Naive thymus-derived CD4-positive, alpha-beta T cell (primary cell): ENCODE data around the gene BMP7. TPM values are rescaled to one million over a fixed set of nuclear protein-coding genes. Genes with fewer than 3 reads are reported as not detected.

Experiments used
- ATAC-seq: fragments of 150-1000 bp; cut with Tn5 transposase; 2 replicates; pipeline ENCODE4 v1.10.0; 2021; ENCODE audit warnings: mild to moderate bottlenecking, moderate library complexity
- CTCF ChIA-PET: fragments of 350-600 bp; sonication (Branson Sonifier 250); formaldehyde crosslinking; loops from one replicate; lab custom pipeline; 2021; ENCODE audit warnings: antibody characterized with exemption; lab: Charles Lee
- POLR2A ChIA-PET: fragments of 350-600 bp; sonication (Branson Sonifier 250); formaldehyde crosslinking; loops from one replicate; lab custom pipeline; 2021; ENCODE audit warnings: antibody characterized with exemption, inconsistent platforms; lab: Charles Lee
- DNase-seq, 9 donors: peaks; one replicate each; pipeline versions ENCODE4 v3.0.0 to v3.0.0-alpha.2; 2020 to 2022; ENCODE audit warnings: mixed read lengths in 1 of 9
- H3K27ac ChIP-seq: one replicate; pipeline ENCODE4 v1.7.0; 2013; ENCODE audit warnings: mild to moderate bottlenecking, low read depth, low read length, moderate library complexity
- H3K27me3 ChIP-seq, 2 donors: one replicate each; pipeline ENCODE4 v1.7.0; 2013; ENCODE audit warnings: low read length in 2 of 2, mild to moderate bottlenecking in 2 of 2, moderate library complexity in 2 of 2; ENCODE audit not compliant: control insufficient read depth in 2 of 2, insufficient read depth in 2 of 2
- H3K36me3 ChIP-seq, 3 experiments: 1 replicate in 2 of 3; 2 replicates in 1 of 3; pipeline ENCODE4 v1.7.0; 2013; ENCODE audit warnings: low read length in 3 of 3, mild to moderate bottlenecking in 3 of 3, moderate library complexity in 1 of 3; ENCODE audit not compliant: insufficient read depth in 3 of 3, control insufficient read depth in 2 of 3
- H3K4me1 ChIP-seq, 2 donors: one replicate each; pipeline ENCODE4 v1.7.0; 2013; ENCODE audit warnings: low read length in 2 of 2, mild to moderate bottlenecking in 2 of 2, moderate library complexity in 1 of 2; ENCODE audit not compliant: control insufficient read depth in 2 of 2, insufficient read depth in 2 of 2
- H3K4me3 ChIP-seq: 2 replicates; pipeline ENCODE4 v1.7.0; 2013; ENCODE audit warnings: mild to moderate bottlenecking, low read length
- H3K9me3 ChIP-seq, 3 experiments: 1 replicate in 2 of 3; 2 replicates in 1 of 3; pipeline ENCODE4 v1.7.0; 2013; ENCODE audit warnings: low read length in 3 of 3; ENCODE audit not compliant: control insufficient read depth in 2 of 3
- H3K27ac Mint-ChIP-seq, 9 donors: one replicate each; pipeline ENCODE4 v1.8.0; 2020 to 2022; ENCODE audit warnings: mixed read lengths in 9 of 9, mild to moderate bottlenecking in 8 of 9, moderate library complexity in 5 of 9, inconsistent platforms in 2 of 9
- H3K27me3 Mint-ChIP-seq, 5 donors: one replicate each; pipeline ENCODE4 v1.8.0; 2021 to 2022; ENCODE audit warnings: mixed read lengths in 5 of 5, mild to moderate bottlenecking in 1 of 5
- H3K36me3 Mint-ChIP-seq, 5 donors: one replicate each; pipeline ENCODE4 v1.8.0; 2020 to 2022; ENCODE audit warnings: mixed read lengths in 5 of 5, mild to moderate bottlenecking in 3 of 5, inconsistent platforms in 1 of 5
- H3K4me1 Mint-ChIP-seq, 7 donors: one replicate each; pipeline ENCODE4 v1.8.0; 2020 to 2022; ENCODE audit warnings: mixed read lengths in 7 of 7, mild to moderate bottlenecking in 3 of 7, inconsistent platforms in 1 of 7
- H3K4me3 Mint-ChIP-seq, 10 donors: one replicate each; pipeline ENCODE4 v1.8.0; 2020 to 2022; ENCODE audit warnings: mild to moderate bottlenecking in 10 of 10, mixed read lengths in 10 of 10, moderate library complexity in 6 of 10, inconsistent platforms in 2 of 10
- H3K9me3 Mint-ChIP-seq, 11 donors: one replicate each; pipeline ENCODE4 v1.8.0; 2020 to 2022; ENCODE audit warnings: mixed read lengths in 11 of 11, mild to moderate bottlenecking in 4 of 11, inconsistent platforms in 1 of 11, moderate library complexity in 1 of 11
- intact Hi-C, 2 donors: fragments of 100-400 bp; cut with micrococcal nuclease; formaldehyde crosslinking; loops; one replicate each; pipeline ENCODE4 v1.15.1; 2023
- polyA plus RNA-seq, 2 donors: library from polyadenylated mRNA; unstranded; fragments of 300-500 nt; fragmentation: Illumina TruSeq; gene quantifications; one replicate each; pipeline ENCODE4 v1.2.3, GENCODE V29; 2021
- total RNA-seq, 6 experiments: library from RNA in 5 of 6; stranded (reverse) in 5 of 6; gene quantifications; 1 replicate in 5 of 6; 2 replicates in 1 of 6; pipeline ENCODE4 v1.2.3 and lab custom pipeline; 2021 to 2026

Gene BMP7
- total RNA-seq (not detected), polyA plus RNA-seq (not detected), total RNA-seq (lab: John Stamatoyannopoulos, UW) (not detected)

- no peak within 1 kb of the TSS for H3K4me3 ChIP-seq
- no peaks in the 10 kb centered on the region for H3K27me3 ChIP-seq
- H3K27ac ChIP-seq, result no peak within 1 kb of the TSS
- no peaks in the 10 kb centered on the region for H3K9me3 ChIP-seq
- H3K27ac Mint-ChIP-seq, result peak within 1 kb of the TSS in 1 of 9 donors; percentile 3
- H3K4me1 ChIP-seq, result no peaks in the 10 kb centered on the region
- peaks cover 0 to 3% (median 0%) of the 10 kb centered on the region in 11 donors for H3K9me3 Mint-ChIP-seq
- H3K27me3 Mint-ChIP-seq, result peaks cover 56 to 77% (median 73%) of the 10 kb centered on the region in 5 donors
- H3K4me3 Mint-ChIP-seq, result peak within 1 kb of the TSS in 3 of 10 donors; percentile 21 to 58 (median 30)
- peaks cover 0 to 4% (median 0%) of the 10 kb centered on the region in 5 donors for H3K36me3 Mint-ChIP-seq
- POLR2A ChIA-PET, result no interaction called here
- no peaks in the 10 kb centered on the region for H3K36me3 ChIP-seq
- intact Hi-C loops, result no loop called here
- CTCF ChIA-PET, result no interaction called here
- ATAC-seq (no peak), DNase-seq (no peak)
- H3K4me1 Mint-ChIP-seq, result peaks cover 0 to 9% (median 5%) of the 10 kb centered on the region in 7 donors
These were observed at the start of gene BMP7 for GRCh38 chr20:57266291-57267157. Gene BMP7 (minus strand): TSS chr20:57266641. CDS start chr20:57266122, 519 bp downstream.

GRCh38 chr20:57315976-57316480 lies 49.6 kb upstream of the BMP7 start:
- DNase-seq, result no peak
- ATAC-seq, result no peak
- intact Hi-C loops, result no loop called here
- Histone ChIP-seq H3K27ac (no peak overlapping the region), H3K4me3 (no peak overlapping the region), H3K9me3 (no peaks in the 10 kb centered on the region), H3K36me3 (no peaks in the 10 kb centered on the region), H3K27me3 (peaks cover 0 to 6% of the 10 kb centered on the region in 2 donors), H3K4me1 (no peaks in the 10 kb centered on the region)
- Mint-ChIP-seq H3K4me1 (peaks cover 0 to 2% (median 0%) of the 10 kb centered on the region in 7 donors), H3K27me3 (peaks cover 12 to 25% (median 22%) of the 10 kb centered on the region in 5 donors), H3K9me3 (no peaks in the 10 kb centered on the region), H3K4me3 (no peak overlapping the region), H3K27ac (no peak overlapping the region), H3K36me3 (no peaks in the 10 kb centered on the region)
- POLR2A ChIA-PET, result no interaction called here
- CTCF ChIA-PET, result no interaction called here

- Histone ChIP-seq H3K27me3 (peaks cover 0 to 6% of the 10 kb centered on the region in 2 donors), H3K4me1 (no peaks in the 10 kb centered on the region), H3K27ac (no peak overlapping the region), H3K4me3 (no peak overlapping the region), H3K9me3 (no peaks in the 10 kb centered on the region), H3K36me3 (no peaks in the 10 kb centered on the region)
- Mint-ChIP-seq H3K9me3 (no peaks in the 10 kb centered on the region), H3K4me3 (no peak overlapping the region), H3K27me3 (peaks cover 11 to 23% (median 19%) of the 10 kb centered on the region in 5 donors), H3K27ac (no peak overlapping the region), H3K36me3 (no peaks in the 10 kb centered on the region), H3K4me1 (peaks cover 0 to 2% (median 0%) of the 10 kb centered on the region in 7 donors)
- ChIA-PET POLR2A (no interaction called here), CTCF (no interaction called here)
- ATAC-seq (no peak), DNase-seq (no peak)
- intact Hi-C loops, result no loop called here
These were observed 48.9 kb upstream of the BMP7 start for GRCh38 chr20:57315083-57315975.

GRCh38 chr20:57313951-57314350 lies 47.5 kb upstream of the BMP7 start:
- Mint-ChIP-seq H3K27ac (no peak overlapping the region), H3K36me3 (no peaks in the 10 kb centered on the region), H3K4me3 (no peak overlapping the region), H3K9me3 (no peaks in the 10 kb centered on the region), H3K27me3 (peaks cover 4 to 26% (median 12%) of the 10 kb centered on the region in 5 donors), H3K4me1 (peaks cover 0 to 2% (median 0%) of the 10 kb centered on the region in 7 donors)
- Histone ChIP-seq H3K9me3 (no peaks in the 10 kb centered on the region), H3K27me3 (peaks cover 0 to 6% of the 10 kb centered on the region in 2 donors), H3K27ac (no peak overlapping the region), H3K36me3 (no peaks in the 10 kb centered on the region), H3K4me1 (no peaks in the 10 kb centered on the region), H3K4me3 (no peak overlapping the region)
- intact Hi-C loops, result no loop called here
- CTCF ChIA-PET, result no interaction called here
- POLR2A ChIA-PET, result no interaction called here
- ATAC-seq (no peak), DNase-seq (no peak)

GRCh38 chr20:57313230-57313629 lies 46.8 kb upstream of the BMP7 start:
- intact Hi-C loops, result no loop called here
- CTCF ChIA-PET, result no interaction called here
- no peaks in the 10 kb centered on the region for H3K36me3 ChIP-seq
- H3K27ac Mint-ChIP-seq, result no peak overlapping the region
- ATAC-seq, result no peak
- no peak for DNase-seq
- POLR2A ChIA-PET, result no interaction called here
- H3K4me3 ChIP-seq, result no peak overlapping the region
- H3K9me3 ChIP-seq, result no peaks in the 10 kb centered on the region
- no peak overlapping the region for H3K4me3 Mint-ChIP-seq
- peaks cover 0 to 6% of the 10 kb centered on the region in 2 donors for H3K27me3 ChIP-seq
- H3K27me3 Mint-ChIP-seq, result peaks cover under 1 to 20% (median 11%) of the 10 kb centered on the region in 5 donors
- H3K36me3 Mint-ChIP-seq, result no peaks in the 10 kb centered on the region
- no peaks in the 10 kb centered on the region for H3K9me3 Mint-ChIP-seq
- no peaks in the 10 kb centered on the region for H3K4me1 ChIP-seq
- no peak overlapping the region for H3K27ac ChIP-seq
- H3K4me1 Mint-ChIP-seq, result peaks cover 0 to 2% (median 0%) of the 10 kb centered on the region in 7 donors

GRCh38 chr20:57312138-57312537 lies 45.7 kb upstream of the BMP7 start:
- Histone ChIP-seq H3K9me3 (no peaks in the 10 kb centered on the region), H3K27ac (no peak overlapping the region), H3K36me3 (no peaks in the 10 kb centered on the region), H3K4me3 (no peak overlapping the region), H3K4me1 (no peaks in the 10 kb centered on the region), H3K27me3 (peaks cover 0 to 6% of the 10 kb centered on the region in 2 donors)
- POLR2A ChIA-PET, result no interaction called here
- CTCF ChIA-PET, result no interaction called here
- Mint-ChIP-seq H3K4me3 (no peak overlapping the region), H3K27me3 (peaks cover 3 to 27% (median 15%) of the 10 kb centered on the region in 5 donors), H3K4me1 (no peaks in the 10 kb centered on the region), H3K36me3 (peaks cover 0 to 3% (median 0%) of the 10 kb centered on the region in 5 donors), H3K27ac (no peak overlapping the region), H3K9me3 (no peaks in the 10 kb centered on the region)
- intact Hi-C loops, result no loop called here
- DNase-seq, result no peak
- no peak for ATAC-seq
